Peyer's patch (tissue), 4 donors: Measurements from ENCODE around the gene SAMD7. TPM values are rescaled to one million over a fixed set of nuclear protein-coding genes. Genes with fewer than 3 reads are reported as not detected.

Source experiments
- DNase-seq, 3 donors: peaks; one replicate each; pipeline ENCODE4 v3.0.0-alpha.2; 2017 to 2019
- H3K27ac ChIP-seq, 4 donors: fragments of 200-600 bp; sonication (generic); one replicate each; pipeline ENCODE4 v1.5.1; 2016 to 2019
- H3K27me3 ChIP-seq, 2 donors: fragments of 200-600 bp; sonication (generic); one replicate each; pipeline ENCODE4 v1.5.1; 2019
- H3K36me3 ChIP-seq, 3 donors: fragments of 200-600 bp; sonication (generic); one replicate each; pipeline ENCODE4 v1.5.1; 2016 to 2019
- H3K4me1 ChIP-seq, 4 donors: fragments of 200-600 bp; sonication (generic); one replicate each; pipeline ENCODE4 v1.5.1; 2016 to 2019
- H3K4me3 ChIP-seq, 4 donors: fragments of 200-600 bp; sonication (generic); 1 replicate in 3 of 4; 2 replicates in 1 of 4; pipeline ENCODE4 v1.5.1; 2016 to 2019; ENCODE audit warnings: mild to moderate bottlenecking in 1 of 4
- H3K9me3 ChIP-seq, 4 donors: fragments of 200-600 bp; sonication (generic); one replicate each; pipeline ENCODE4 v1.5.1; 2016 to 2019; ENCODE audit warnings: mild to moderate bottlenecking in 1 of 4
- CTCF ChIP-seq, 6 experiments: fragments of 450-650 bp in 4 of 6; fragments of 200-600 bp in 2 of 6; sonication (generic) in 1 of 6; IDR thresholded peaks; one replicate each; pipeline ENCODE4 v1.5.1; 2017 to 2019; ENCODE audit warnings: antibody characterized with exemption in 6 of 6, mild to moderate bottlenecking in 3 of 6, moderate library complexity in 1 of 6
- POLR2A ChIP-seq, 2 donors: fragments of 450-650 bp; IDR thresholded peaks; one replicate each; pipeline ENCODE4 v1.5.1; 2017; ENCODE audit warnings: antibody characterized with exemption in 2 of 2, mild to moderate bottlenecking in 2 of 2, moderate library complexity in 2 of 2
- total RNA-seq, 4 donors: library from RNA; depleted of rRNA; stranded (reverse); fragments of >200 nt; gene quantifications; one replicate each; pipeline ENCODE4 v1.1.0, GENCODE V29; 2016

The SAMD7 gene
- total RNA-seq, 4 donors from 2014 or later = not detected

GRCh38 chr3:169980055-169980454, 68.7 kb downstream of the SAMD7 start:
- TF ChIP-seq POLR2A (IDR thresholded peaks at IDR 0.05) (no peak), CTCF (IDR thresholded peaks at IDR 0.05) (no peak)
- H3K9me3 ChIP-seq = no peaks in the 10 kb centered on the region
- peaks cover 0 to 92% (median 4%) of the 10 kb centered on the region in 3 donors for H3K36me3 ChIP-seq
- no peak overlapping the region for H3K27ac ChIP-seq
- H3K27me3 ChIP-seq = no peaks in the 10 kb centered on the region
- no peaks in the 10 kb centered on the region for H3K4me1 ChIP-seq
- H3K4me3 ChIP-seq = no peak overlapping the region
- DNase-seq = no peak

- TF ChIP-seq POLR2A (IDR thresholded peaks at IDR 0.05) (no peak), CTCF (IDR thresholded peaks at IDR 0.05) (no peak)
- peaks cover 0 to 99% (median 4%) of the 10 kb centered on the region in 3 donors for H3K36me3 ChIP-seq
- H3K4me1 ChIP-seq = no peaks in the 10 kb centered on the region
Measured at GRCh38 chr3:169984292-169984691, 72.9 kb downstream of the SAMD7 start.

More at GRCh38 chr3:169984292-169984691, 72.9 kb downstream of the SAMD7 start:
- DNase-seq = no peak
- Histone ChIP-seq H3K27ac (no peak overlapping the region), H3K27me3 (no peaks in the 10 kb centered on the region), H3K9me3 (no peaks in the 10 kb centered on the region), H3K4me3 (no peak overlapping the region)

Other genes starting within 250 kb of the SAMD7 start
- 10 to 100 TPM; 19.1 to 55.4 (median 37.9) TPM for gene MECOM, start 247.9 kb upstream of the SAMD7 start, total RNA-seq
- 10 to 100 TPM; 52.0 to 78.9 (median 68.4) TPM for gene TERC, start 146.5 kb upstream of the SAMD7 start, total RNA-seq
- 1 to 10 TPM in 3 of 4 donors, not detected in 1; 1.4 to 1.7 (median 1.7) TPM for gene ACTRT3, start 142.0 kb upstream of the SAMD7 start, total RNA-seq
- gene MYNN, start 138.2 kb upstream of the SAMD7 start, total RNA-seq = 10 to 100 TPM; 11.2 to 19.4 (median 15.9) TPM
- gene LRRIQ4, start 98.7 kb upstream of the SAMD7 start, total RNA-seq = not detected
- gene LRRC34, start 98.7 kb upstream of the SAMD7 start, total RNA-seq = under 1 TPM in 2 of 4 donors, not detected in 2; 0.28 to 0.35 TPM
- 10 to 100 TPM; 12.4 to 57.6 (median 28.4) TPM for gene LRRC31, start 41.6 kb upstream of the SAMD7 start, total RNA-seq
- 10 to 100 TPM; 33.2 to 96.6 (median 36.8) TPM for gene SEC62, start 55.2 kb downstream of the SAMD7 start, total RNA-seq
- gene GPR160, start 126.4 kb downstream of the SAMD7 start, total RNA-seq = 100 to 1,000 TPM; 144 to 231 (median 203) TPM